NCI-H1436 treated with DMSO at 0.1 percent for 48 hours (cell line): ENCODE data around the gene DNAJB9.

Experiments
- DNase-seq: peaks from one replicate; lab custom pipeline; 2025; lab: John Stamatoyannopoulos, UW

Gene DNAJB9

DNA sequence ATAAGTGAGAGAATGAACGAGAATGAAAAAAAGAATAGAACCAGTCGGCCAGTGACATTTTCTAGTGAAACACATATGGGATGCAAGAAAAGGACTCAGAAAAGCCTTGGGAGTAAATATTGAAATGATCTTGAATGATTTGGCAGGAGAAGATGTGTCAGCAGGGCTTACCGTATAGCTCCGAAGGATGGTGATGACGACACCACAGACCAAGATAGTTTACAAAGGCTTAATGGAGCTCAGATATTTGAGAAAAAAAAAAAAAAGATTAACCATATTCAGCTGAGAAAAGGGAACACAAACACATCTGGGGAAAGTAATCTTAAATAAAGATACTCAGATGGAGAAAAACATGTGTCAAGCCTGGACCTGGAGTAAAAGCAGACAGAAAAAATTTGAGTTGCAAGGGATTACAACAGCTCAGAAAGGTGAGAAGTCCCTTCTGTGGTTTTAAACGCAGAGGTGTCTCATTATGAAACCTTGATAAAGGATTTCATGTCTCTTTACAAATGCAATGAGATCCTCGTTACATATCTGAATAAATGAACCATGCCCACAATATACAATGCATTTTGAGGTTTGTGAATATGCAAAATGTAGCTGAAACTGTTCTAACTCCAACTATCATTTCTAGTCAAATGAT, 36.0 kb downstream of the DNAJB9 start:
- no peak for DNase-seq

DNA sequence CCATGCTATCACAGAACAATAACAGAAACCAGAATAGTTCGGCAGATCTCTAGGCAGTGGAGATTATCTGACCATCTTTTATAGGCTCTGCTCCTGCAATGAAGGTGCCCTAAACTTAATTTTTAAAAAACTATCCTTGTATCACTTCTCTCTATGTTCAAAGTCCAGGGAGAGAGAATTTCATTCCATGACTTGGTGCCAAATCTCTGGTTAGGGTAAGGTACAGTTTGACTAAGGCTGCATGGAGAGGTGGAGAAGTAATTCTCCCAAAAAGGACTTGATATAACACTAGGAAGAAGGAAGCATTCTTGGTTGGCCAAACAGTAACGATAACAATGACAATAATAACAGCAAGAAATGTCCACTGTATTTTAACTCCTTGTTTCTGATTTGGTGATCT, 40.0 kb downstream of the DNAJB9 start:
- DNase-seq, result no peak

DNA sequence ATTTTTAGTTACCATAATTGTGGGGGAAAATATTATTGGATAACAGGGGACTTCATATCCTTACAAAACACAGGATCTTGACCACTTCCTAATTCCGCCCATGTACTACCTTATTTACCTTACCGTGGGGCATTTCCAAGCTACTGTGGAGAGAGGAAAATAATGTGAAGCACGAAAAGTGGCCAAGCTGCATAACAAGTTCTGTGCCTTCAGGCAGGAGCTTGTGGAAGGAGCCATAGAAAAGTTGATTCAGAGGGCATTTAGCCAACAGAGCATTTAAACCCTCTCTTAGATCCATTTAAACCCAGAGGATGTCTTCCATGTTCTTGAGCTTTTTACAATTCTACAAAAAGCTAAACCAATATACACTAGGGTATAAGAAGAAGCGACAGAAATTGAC, 41.6 kb downstream of the DNAJB9 start:
- DNase-seq, result no peak

DNA sequence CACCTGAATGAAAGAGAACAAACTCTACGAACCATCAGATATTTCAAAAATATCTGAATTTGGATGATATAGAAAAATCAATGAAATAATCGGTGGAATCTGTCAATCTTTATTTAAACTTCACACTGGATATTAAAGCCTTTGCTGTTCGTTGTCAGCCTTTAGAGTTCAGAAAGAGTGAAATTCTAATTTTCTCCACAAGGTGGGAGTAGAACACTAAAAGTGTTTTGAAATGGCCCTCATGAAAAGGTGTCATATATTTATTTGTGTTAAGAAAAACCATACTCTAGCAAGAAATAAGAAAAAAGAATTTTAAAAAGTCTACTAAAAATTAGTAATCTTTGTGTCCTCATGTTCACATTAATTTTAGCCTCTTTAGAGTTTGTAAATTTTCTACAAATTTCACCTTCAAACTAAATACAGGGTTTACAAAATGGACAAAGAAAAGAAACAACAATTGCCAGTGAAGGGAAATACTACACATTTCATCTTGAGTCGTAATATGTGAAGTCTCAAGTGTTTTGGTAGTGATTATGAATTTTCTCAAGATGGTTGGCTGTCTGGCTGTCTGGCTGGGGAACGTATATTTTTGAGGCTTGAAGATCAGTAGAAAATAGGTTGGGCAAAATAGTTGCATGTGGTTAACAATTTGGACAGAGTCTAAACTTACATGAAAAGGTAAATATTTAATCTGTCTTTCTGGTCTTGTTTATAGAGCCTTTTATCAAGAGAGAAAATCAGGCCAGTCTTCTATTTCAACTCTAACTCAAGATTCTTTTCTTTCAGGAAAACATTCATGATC, 43.7 kb downstream of the DNAJB9 start:
- peak; percentile 3 for DNase-seq

DNA sequence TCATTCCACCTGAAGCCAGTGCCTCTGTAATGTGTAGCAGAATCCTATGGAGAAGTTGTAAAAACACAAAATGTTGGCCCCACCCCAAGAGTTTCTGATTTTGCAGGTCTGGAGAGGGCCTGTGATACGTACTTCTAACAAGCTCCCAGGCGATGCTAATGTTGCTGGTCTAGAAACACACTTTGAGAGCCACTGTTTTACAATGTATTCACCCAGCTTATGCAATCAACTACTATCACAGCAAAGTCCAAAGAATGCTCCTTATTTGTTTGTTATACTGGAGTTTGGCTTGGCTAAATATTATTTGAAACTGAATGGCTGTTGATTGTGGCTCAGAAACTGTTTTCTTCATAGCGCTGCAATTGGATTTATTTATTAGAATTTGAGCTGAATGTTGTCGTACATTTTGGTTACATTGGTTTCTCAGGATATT, 44.3 kb downstream of the DNAJB9 start:
- no peak for DNase-seq

DNA sequence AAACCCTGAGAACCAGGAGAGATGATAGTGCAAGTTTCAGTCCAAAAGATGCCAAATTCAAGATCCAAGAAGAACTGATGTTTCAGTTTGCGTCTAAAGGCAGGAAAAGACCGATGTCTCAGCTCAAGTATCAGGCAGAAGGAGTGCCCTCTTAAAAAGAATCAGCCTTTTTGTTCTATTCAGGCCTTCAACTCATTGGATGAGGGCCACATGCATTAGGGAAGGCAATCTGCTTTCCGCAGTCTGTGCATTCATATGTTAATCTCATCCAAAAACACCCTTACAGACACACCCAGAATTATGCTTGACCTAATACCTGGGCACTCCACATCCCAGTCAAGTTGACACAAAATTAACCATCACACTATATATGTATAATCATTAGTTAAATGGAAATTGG, 45.2 kb downstream of the DNAJB9 start:
- no peak for DNase-seq

DNA sequence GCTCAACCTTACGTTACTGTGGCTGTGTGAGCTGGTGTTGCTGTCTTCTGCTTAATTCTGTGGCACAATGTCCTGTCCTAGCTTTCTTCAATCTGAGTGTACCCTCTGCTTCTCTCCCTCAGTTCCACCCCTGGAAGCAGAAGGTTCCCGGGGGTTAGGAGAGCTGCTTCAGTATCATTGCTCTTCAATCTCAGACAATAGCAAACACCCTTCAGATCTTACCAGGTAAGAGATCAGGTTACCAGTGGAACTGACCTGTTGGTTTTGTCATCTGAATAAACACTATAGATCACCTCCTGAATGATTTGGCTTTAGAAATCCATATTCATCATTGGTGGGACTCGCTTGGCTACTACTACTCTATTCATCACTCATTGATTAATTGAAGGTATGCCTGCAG, 48.4 kb downstream of the DNAJB9 start:
- DNase-seq, result no peak

DNA sequence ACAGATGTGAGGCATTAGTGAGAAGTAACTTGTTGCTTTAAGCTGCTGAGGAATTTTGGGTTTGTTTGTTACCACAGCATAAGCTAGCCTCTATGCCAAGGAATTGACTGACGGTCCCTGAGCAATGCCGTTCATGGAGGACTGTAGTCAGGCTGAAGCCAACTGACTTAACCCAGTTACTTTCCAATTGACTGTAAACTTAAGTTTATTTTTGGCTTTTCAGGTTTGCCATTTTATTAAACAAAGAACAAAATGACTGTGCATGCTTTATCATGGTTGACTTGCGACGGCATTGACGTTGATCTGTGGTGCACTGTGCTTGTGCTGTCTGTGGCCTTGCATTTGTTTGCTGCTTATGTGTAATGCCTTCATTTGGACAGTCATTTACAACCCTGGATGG, 53.5 kb downstream of the DNAJB9 start:
- DNase-seq, result no peak
